SK-N-SH (cell line): ENCODE data around the gene DHRS13. TPM values are rescaled to one million over a fixed set of nuclear protein-coding genes. Genes with fewer than 3 reads are reported as not detected.

ENCODE experiments used
- CTCF ChIA-PET: fragments of 300-600, 350-600 bp; formaldehyde crosslinking; extraction: SDS; loops from one replicate; lab custom pipeline; 2021; lab: Yijun Ruan, JAX
- POLR2A ChIA-PET: fragments of 350-600 bp; sonication (Branson Sonifier 250); formaldehyde crosslinking; extraction: SDS; loops from one replicate; lab custom pipeline; 2020; ENCODE audit warnings: antibody characterized with exemption, inconsistent platforms; lab: Yijun Ruan, JAX
- DNase-seq: peaks from one replicate; pipeline ENCODE4 v3.0.0; 2012
- H2AFZ ChIP-seq: fragments of 200-600 bp; sonication (generic); 2 replicates; pipeline ENCODE4 v1.8.1; 2016; ENCODE audit warnings: antibody characterized with exemption, mild to moderate bottlenecking, low read depth
- H3F3A ChIP-seq: fragments of 200-600 bp; sonication (generic); replicated peaks from 2 replicates; pipeline ENCODE3; 2016; ENCODE audit warnings: antibody characterized with exemption, mild to moderate bottlenecking; ENCODE audit not compliant: insufficient read depth
- H3K27ac ChIP-seq, 2 experiments: fragments of 200-500 bp in 1 of 2; fragments of 200-600 bp in 1 of 2; sonication (Bioruptor generic) in 1 of 2; sonication (generic), shearing (Covaris generic) in 1 of 2; 2 replicates each; pipeline versions ENCODE4 v1.5.1 to v1.6.1; 2014 to 2016; ENCODE audit warnings: low read depth in 2 of 2, inconsistent platforms in 1 of 2, low read length in 1 of 2, mild to moderate bottlenecking in 1 of 2, mixed read lengths in 1 of 2
- H3K27me3 ChIP-seq: fragments of 200-600 bp; sonication (generic), shearing (Covaris generic); 2 replicates; pipeline ENCODE4 v1.6.1; 2016; ENCODE audit warnings: mixed run types; ENCODE audit not compliant: insufficient read depth
- H3K36me3 ChIP-seq, 2 experiments: fragments of 200-500 bp in 1 of 2; fragments of 200-600 bp in 1 of 2; sonication (Bioruptor generic) in 1 of 2; sonication (generic) in 1 of 2; replicated peaks in 1 of 2; 2 replicates each; pipeline versions ENCODE3 to v1.5.1; 2014 to 2016; ENCODE audit warnings: low read length in 1 of 2, mild to moderate bottlenecking in 1 of 2; ENCODE audit not compliant: insufficient read depth in 2 of 2, control insufficient read depth in 1 of 2
- H3K4me1 ChIP-seq, 2 experiments: fragments of 200-500 bp in 1 of 2; fragments of 200-600 bp in 1 of 2; sonication (Bioruptor generic) in 1 of 2; sonication (generic), shearing (Covaris generic) in 1 of 2; 2 replicates each; pipeline versions ENCODE4 v1.5.1 to v1.6.1; 2014 to 2016; ENCODE audit warnings: low read depth in 1 of 2, low read length in 1 of 2, mixed run types in 1 of 2; ENCODE audit not compliant: insufficient read depth in 2 of 2, control insufficient read depth in 1 of 2
- H3K4me2 ChIP-seq: fragments of 200-600 bp; sonication (generic), shearing (Covaris generic); 2 replicates; pipeline ENCODE4 v1.6.1; 2017; ENCODE audit warnings: mixed run types
- H3K4me3 ChIP-seq, 2 experiments: fragments of 200-500 bp in 1 of 2; fragments of 200-600 bp in 1 of 2; sonication (Bioruptor generic) in 1 of 2; sonication (generic), shearing (Covaris generic) in 1 of 2; 2 replicates each; pipeline versions ENCODE4 v1.5.1 to v1.8.1; 2014 to 2016; ENCODE audit warnings: low read depth in 2 of 2, inconsistent platforms in 1 of 2, low read length in 1 of 2, mild to moderate bottlenecking in 1 of 2, mixed read lengths in 1 of 2, moderate library complexity in 1 of 2
- H3K79me2 ChIP-seq: fragments of 200-600 bp; sonication (generic); 2 replicates; pipeline ENCODE4 v1.8.1; 2017; ENCODE audit warnings: mild to moderate bottlenecking; ENCODE audit not compliant: insufficient read depth
- H3K9ac ChIP-seq: fragments of 200-600 bp; sonication (generic); 2 replicates; pipeline ENCODE4 v1.6.1; 2017; ENCODE audit warnings: mixed run types
- H3K9me2 ChIP-seq: fragments of 200-600 bp; sonication (generic); 2 replicates; pipeline ENCODE4 v1.6.1; 2017; ENCODE audit warnings: mixed run types
- H3K9me3 ChIP-seq: fragments of 200-600 bp; sonication (generic); 2 replicates; pipeline ENCODE4 v1.6.1; 2017; ENCODE audit warnings: mixed run types, mild to moderate bottlenecking, moderate library complexity
- H4K20me1 ChIP-seq: fragments of 200-600 bp; sonication (generic); 2 replicates; pipeline ENCODE4 v1.6.1; 2017; ENCODE audit warnings: mild to moderate bottlenecking, mixed run types; ENCODE audit not compliant: insufficient read depth
- ELF1 ChIP-seq: IDR thresholded peaks from 2 replicates; pipeline ENCODE4 v1.4.0; 2012
- EP300 ChIP-seq, 2 experiments: IDR thresholded peaks; 2 replicates each; pipeline versions ENCODE4 v1.4.0 to v1.6.1; 2012; ENCODE audit warnings: borderline replicate concordance in 1 of 2, low read depth in 1 of 2, low read length in 1 of 2
- EZH2phosphoT487 ChIP-seq: fragments of 200-600 bp; sonication (generic); IDR thresholded peaks from 2 replicates; pipeline ENCODE4 v1.6.1; 2017; ENCODE audit warnings: low read depth, mixed run types, mild to moderate bottlenecking, antibody characterized with exemption, moderate library complexity, borderline replicate concordance
- GATA2 ChIP-seq: sonication (generic); formaldehyde crosslinking; IDR thresholded peaks from 2 replicates; pipeline ENCODE4 v1.5.0; 2020; ENCODE audit warnings: mild to moderate bottlenecking, missing genetic modification reagents
- JUND ChIP-seq: IDR thresholded peaks from 2 replicates; pipeline ENCODE4 v1.4.0; 2012
- MEF2A ChIP-seq: IDR thresholded peaks from 2 replicates; pipeline ENCODE4 v1.4.0; 2012; ENCODE audit warnings: low read depth, borderline replicate concordance
- NFIC ChIP-seq: IDR thresholded peaks from 2 replicates; pipeline ENCODE4 v1.4.0; 2012; ENCODE audit warnings: borderline replicate concordance
- POLR2AphosphoS5 ChIP-seq: IDR thresholded peaks from 2 replicates; pipeline ENCODE4 v1.6.1; 2012; ENCODE audit warnings: low read depth, low read length
- RAD21 ChIP-seq: IDR thresholded peaks from 2 replicates; pipeline ENCODE4 v1.6.1; 2012; ENCODE audit warnings: mild to moderate bottlenecking, low read length
- RCOR1 ChIP-seq: fragments of 150-350 bp; IDR thresholded peaks from 2 replicates; pipeline ENCODE4 v1.6.1; 2017; ENCODE audit warnings: antibody characterized with exemption, low read length
- RXRA ChIP-seq: IDR thresholded peaks from 2 replicates; pipeline ENCODE4 v1.4.0; 2012; ENCODE audit warnings: low read depth, mild to moderate bottlenecking, borderline replicate concordance
- SIN3A ChIP-seq: IDR thresholded peaks from 2 replicates; pipeline ENCODE4 v1.6.1; 2012; ENCODE audit warnings: low read depth, mild to moderate bottlenecking, low read length, moderate library complexity, borderline replicate concordance
- TAF1 ChIP-seq: IDR thresholded peaks from 2 replicates; pipeline ENCODE4 v1.6.1; 2012; ENCODE audit warnings: low read depth, mild to moderate bottlenecking, low read length, moderate library complexity, borderline replicate concordance
- TCF12 ChIP-seq: IDR thresholded peaks from 2 replicates; pipeline ENCODE4 v1.4.0; 2012
- TEAD4 ChIP-seq: IDR thresholded peaks from 2 replicates; pipeline ENCODE4 v1.4.0; 2012; ENCODE audit warnings: mild to moderate bottlenecking, borderline replicate concordance; ENCODE audit not compliant: insufficient read depth
- WGBS: methylation state at CpG from one replicate; pipeline ENCODE4 v1.1.6; 2017; ENCODE audit warnings: low lambda C conversion rate; 5-methylcytosine and 5-hydroxymethylcytosine counted together
- polyA plus RNA-seq, 3 experiments: library from polyadenylated mRNA; depleted of rRNA; stranded (reverse); fragments of >200 nt; gene quantifications; 2 replicates each; pipeline ENCODE4 v1.2.3, GENCODE V29; 2012
- TF ChIP-seq, protein P1 (sequence below): IDR thresholded peaks from 2 replicates; pipeline ENCODE4 v1.4.0; 2012; ENCODE audit warnings: low read depth, borderline replicate concordance
- TF ChIP-seq, protein P2 (sequence below): IDR thresholded peaks from 2 replicates; pipeline ENCODE4 v1.6.1; 2012; ENCODE audit warnings: mild to moderate bottlenecking, low read depth, low read length, moderate library complexity

Gene DHRS13
- polyA plus RNA-seq, 1 of the 3 experiments (the other 2 are of a cell fraction): 7.4 TPM

DNA sequence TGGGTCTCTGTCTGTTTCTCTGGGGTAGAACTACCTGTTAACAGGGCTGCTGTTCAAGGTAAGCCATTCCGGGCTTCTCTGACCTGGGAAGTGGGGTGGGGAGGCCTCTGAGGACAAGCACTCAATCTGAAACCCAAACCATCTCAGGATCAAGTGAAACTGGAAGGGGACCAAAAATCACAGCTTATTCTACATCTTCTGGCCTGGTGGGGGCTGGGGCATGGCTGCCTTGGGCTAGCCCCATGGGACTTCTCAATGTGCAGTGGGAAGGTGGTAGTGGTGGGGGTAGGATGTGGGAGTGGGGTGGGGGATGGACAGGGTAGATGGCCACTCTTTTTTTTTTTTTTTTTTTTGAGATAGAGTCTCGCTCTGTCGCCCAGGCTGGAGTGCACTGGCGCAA is 10.9 kb downstream of the DHRS13 start:
- CTCF ChIA-PET: interaction anchor here (0.9 to 3.9 kb wide), 5 partner anchors 9 to 128 kb away, joined by 4 to 24 read pairs (median 5); partner anchors contain the start of gene DHRS13
- H3F3A ChIP-seq: peaks cover 11% of the 10 kb centered on the region
- no peak overlapping the region for H2AFZ ChIP-seq
- H3K9me3 ChIP-seq: no peaks in the 10 kb centered on the region
- WGBS: 98% methylated on average over 4 of the region's 4 CpGs
- TF ChIP-seq, protein P1, sequence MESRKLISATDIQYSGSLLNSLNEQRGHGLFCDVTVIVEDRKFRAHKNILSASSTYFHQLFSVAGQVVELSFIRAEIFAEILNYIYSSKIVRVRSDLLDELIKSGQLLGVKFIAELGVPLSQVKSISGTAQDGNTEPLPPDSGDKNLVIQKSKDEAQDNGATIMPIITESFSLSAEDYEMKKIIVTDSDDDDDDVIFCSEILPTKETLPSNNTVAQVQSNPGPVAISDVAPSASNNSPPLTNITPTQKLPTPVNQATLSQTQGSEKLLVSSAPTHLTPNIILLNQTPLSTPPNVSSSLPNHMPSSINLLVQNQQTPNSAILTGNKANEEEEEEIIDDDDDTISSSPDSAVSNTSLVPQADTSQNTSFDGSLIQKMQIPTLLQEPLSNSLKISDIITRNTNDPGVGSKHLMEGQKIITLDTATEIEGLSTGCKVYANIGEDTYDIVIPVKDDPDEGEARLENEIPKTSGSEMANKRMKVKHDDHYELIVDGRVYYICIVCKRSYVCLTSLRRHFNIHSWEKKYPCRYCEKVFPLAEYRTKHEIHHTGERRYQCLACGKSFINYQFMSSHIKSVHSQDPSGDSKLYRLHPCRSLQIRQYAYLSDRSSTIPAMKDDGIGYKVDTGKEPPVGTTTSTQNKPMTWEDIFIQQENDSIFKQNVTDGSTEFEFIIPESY: no peak
- no peak for TF ChIP-seq MEF2A
- TF ChIP-seq RAD21: no peak
- TF ChIP-seq JUND: no peak
- TF ChIP-seq NFIC: no peak
- TF ChIP-seq TCF12: no peak
- TF ChIP-seq RXRA: no peak
- no peak for TF ChIP-seq TEAD4
- TF ChIP-seq ELF1: no peak
- no peak for TF ChIP-seq RCOR1
- no peak for TF ChIP-seq EZH2phosphoT487
- TF ChIP-seq, protein P2, sequence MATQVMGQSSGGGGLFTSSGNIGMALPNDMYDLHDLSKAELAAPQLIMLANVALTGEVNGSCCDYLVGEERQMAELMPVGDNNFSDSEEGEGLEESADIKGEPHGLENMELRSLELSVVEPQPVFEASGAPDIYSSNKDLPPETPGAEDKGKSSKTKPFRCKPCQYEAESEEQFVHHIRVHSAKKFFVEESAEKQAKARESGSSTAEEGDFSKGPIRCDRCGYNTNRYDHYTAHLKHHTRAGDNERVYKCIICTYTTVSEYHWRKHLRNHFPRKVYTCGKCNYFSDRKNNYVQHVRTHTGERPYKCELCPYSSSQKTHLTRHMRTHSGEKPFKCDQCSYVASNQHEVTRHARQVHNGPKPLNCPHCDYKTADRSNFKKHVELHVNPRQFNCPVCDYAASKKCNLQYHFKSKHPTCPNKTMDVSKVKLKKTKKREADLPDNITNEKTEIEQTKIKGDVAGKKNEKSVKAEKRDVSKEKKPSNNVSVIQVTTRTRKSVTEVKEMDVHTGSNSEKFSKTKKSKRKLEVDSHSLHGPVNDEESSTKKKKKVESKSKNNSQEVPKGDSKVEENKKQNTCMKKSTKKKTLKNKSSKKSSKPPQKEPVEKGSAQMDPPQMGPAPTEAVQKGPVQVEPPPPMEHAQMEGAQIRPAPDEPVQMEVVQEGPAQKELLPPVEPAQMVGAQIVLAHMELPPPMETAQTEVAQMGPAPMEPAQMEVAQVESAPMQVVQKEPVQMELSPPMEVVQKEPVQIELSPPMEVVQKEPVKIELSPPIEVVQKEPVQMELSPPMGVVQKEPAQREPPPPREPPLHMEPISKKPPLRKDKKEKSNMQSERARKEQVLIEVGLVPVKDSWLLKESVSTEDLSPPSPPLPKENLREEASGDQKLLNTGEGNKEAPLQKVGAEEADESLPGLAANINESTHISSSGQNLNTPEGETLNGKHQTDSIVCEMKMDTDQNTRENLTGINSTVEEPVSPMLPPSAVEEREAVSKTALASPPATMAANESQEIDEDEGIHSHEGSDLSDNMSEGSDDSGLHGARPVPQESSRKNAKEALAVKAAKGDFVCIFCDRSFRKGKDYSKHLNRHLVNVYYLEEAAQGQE: no peak
- no peak for TF ChIP-seq EP300 (IDR thresholded peaks at IDR 0.05; ENCODE audit: borderline replicate concordance in 1 of 2, low read depth in 1 of 2, low read length in 1 of 2)
- no peak for TF ChIP-seq POLR2AphosphoS5
- no peak for TF ChIP-seq SIN3A
- TF ChIP-seq GATA2 (CRISPR knock-in tag): no peak
- TF ChIP-seq TAF1: no peak
- TF ChIP-seq, all 33 proteins: peak for 0
- H3K27me3 ChIP-seq: no peaks in the 10 kb centered on the region
- POLR2A ChIA-PET: no interaction called here
- H3K79me2 ChIP-seq: peaks cover 43% of the 10 kb centered on the region
- no peak overlapping the region for H3K9ac ChIP-seq
- H3K4me1 ChIP-seq: peaks cover 8 to 13% of the 10 kb centered on the region in 2 experiments; a peak in 2 of 4 replicates
- 0 out of 2 replicates have a peak, but pooled peaks cover 3% of the 10 kb centered on the region for H4K20me1 ChIP-seq
- peaks cover 0 to 2% of the 10 kb centered on the region in 2 experiments for H3K36me3 ChIP-seq
- no peaks in the 10 kb centered on the region for H3K9me2 ChIP-seq
- H3K27ac ChIP-seq: no peak overlapping the region
- DNase-seq: no peak
- H3K4me2 ChIP-seq: no peak overlapping the region
- H3K4me3 ChIP-seq: no peak overlapping the region
